Thymus (tissue), 11 donors: Measurements from ENCODE around the gene HSDL2. TPM values are rescaled to one million over a fixed set of nuclear protein-coding genes. Genes with fewer than 3 reads are reported as not detected.
"Not testable (repeated sequence)": the region's sequence is repeated elsewhere in the genome, so short reads cannot be mapped to it uniquely, and the experiment has no call there.

Experiments
- DNase-seq, 9 donors: peaks; one replicate each; pipeline ENCODE4 v3.0.0-alpha.2; 2013; ENCODE audit warnings: low spot score in 9 of 9, low read depth in 6 of 9, missing footprints in 1 of 9
- H3K27ac ChIP-seq, 2 donors: one replicate each; pipeline ENCODE4 v1.5.1; 2013; ENCODE audit warnings: control low read depth in 1 of 2, low read depth in 1 of 2, low read length in 1 of 2, mild to moderate bottlenecking in 1 of 2, moderate library complexity in 1 of 2
- H3K27me3 ChIP-seq, 2 donors: one replicate each; pipeline ENCODE4 v1.5.1; 2013; ENCODE audit warnings: low read length in 1 of 2; ENCODE audit not compliant: control insufficient read depth in 2 of 2, insufficient read depth in 1 of 2
- H3K36me3 ChIP-seq, 2 donors: one replicate each; pipeline ENCODE4 v1.5.1; 2013; ENCODE audit warnings: low read length in 1 of 2, mild to moderate bottlenecking in 1 of 2, moderate library complexity in 1 of 2; ENCODE audit not compliant: control insufficient read depth in 2 of 2, insufficient read depth in 2 of 2
- H3K4me1 ChIP-seq, 2 donors: one replicate each; pipeline ENCODE4 v1.5.1; 2013; ENCODE audit warnings: low read length in 2 of 2; ENCODE audit not compliant: control insufficient read depth in 2 of 2, insufficient read depth in 2 of 2
- H3K4me3 ChIP-seq, 2 donors: one replicate each; pipeline ENCODE4 v1.5.1; 2013; ENCODE audit warnings: low read length in 2 of 2, control low read depth in 1 of 2, mild to moderate bottlenecking in 1 of 2
- H3K9me3 ChIP-seq, 2 donors: one replicate each; pipeline ENCODE4 v1.5.1; 2013; ENCODE audit warnings: low read length in 1 of 2, mild to moderate bottlenecking in 1 of 2; ENCODE audit not compliant: control insufficient read depth in 2 of 2, insufficient read depth in 1 of 2
- WGBS: extraction: QIAGEN DNeasy Blood & Tissue Kit; methylation state at CpG from one replicate; pipeline ENCODE4 v1.1.7; 2013; 5-methylcytosine and 5-hydroxymethylcytosine counted together
- polyA plus RNA-seq: library from polyadenylated mRNA; stranded (reverse); fragments of 200-250 nt; gene quantifications from one replicate; pipeline ENCODE4 v1.2.3, GENCODE V29; 2013
- total RNA-seq: library from RNA; stranded (reverse); fragments of 120-200 nt; gene quantifications from one replicate; pipeline ENCODE4 v1.2.4, GENCODE V29; 2013
- donor health status: healthy.

HSDL2 gene
- total and polyA plus RNA-seq, 2 donors = 27.6 to 28.6 TPM

DNA sequence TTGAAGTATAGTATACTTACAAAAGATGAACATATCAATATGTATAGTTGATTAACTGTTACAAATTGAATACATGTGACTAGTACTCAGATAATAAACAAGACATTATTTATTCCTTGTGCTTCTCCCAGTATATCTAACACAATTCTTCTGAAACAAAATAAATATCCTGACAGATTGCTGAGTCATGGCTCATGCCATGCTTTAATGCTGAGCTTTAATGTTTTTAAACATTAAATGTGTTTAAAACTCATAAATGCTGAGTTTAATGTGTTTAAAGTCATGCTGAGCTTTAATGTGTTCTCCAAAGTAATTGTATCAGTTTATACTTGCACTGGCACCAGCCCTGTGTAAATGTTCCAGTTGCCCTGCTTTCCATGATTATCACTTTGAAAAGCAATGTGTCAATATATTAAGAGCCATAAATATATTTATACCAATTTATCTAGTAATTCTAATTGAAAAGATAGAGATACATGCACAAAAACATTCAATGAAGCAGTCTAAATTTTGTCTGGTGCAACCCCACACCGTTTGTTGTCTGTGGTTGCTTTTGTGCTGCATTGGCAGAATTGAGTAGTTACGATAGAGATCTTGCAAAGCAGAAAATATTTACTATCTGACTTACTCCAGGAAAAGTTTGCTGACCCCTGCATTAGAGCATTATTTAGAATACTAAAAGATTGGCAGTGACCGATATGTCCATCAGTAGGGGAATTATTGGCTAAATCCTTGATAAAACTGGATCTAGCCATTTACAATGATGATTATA is 122.5 kb downstream of the HSDL2 start:
- DNase-seq = no peak
- peaks cover 0 to under 1% of the 10 kb centered on the region in 2 donors for H3K4me1 ChIP-seq
- no peaks in the 10 kb centered on the region for H3K36me3 ChIP-seq
- H3K4me3 ChIP-seq = no peak overlapping the region
- H3K9me3 ChIP-seq = no peaks in the 10 kb centered on the region
- WGBS = 97% methylated on average over 3 of the region's 3 CpGs
- H3K27ac ChIP-seq = no peak overlapping the region
- H3K27me3 ChIP-seq = no peaks in the 10 kb centered on the region

DNA sequence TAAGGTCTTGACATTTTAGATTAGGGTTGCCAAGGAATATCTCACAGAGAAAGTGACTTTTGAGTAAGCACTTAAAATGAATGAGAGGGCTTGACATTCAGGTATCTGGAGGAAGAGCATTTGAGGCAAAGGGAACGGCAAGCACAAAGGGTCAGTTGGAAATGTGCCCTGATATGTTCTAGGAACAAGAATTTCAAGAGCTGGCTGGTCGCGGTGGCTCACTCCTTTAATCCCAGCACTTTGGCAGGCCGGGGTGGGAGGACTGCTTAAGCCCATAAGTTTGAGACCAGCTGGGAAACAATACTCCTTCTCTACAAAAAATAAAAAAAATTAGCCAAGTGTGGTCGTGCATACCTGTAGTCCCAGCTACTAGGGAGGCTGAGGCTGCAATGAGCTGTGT is 123.3 kb downstream of the HSDL2 start:
- 97% methylated on average over 5 of the region's 5 CpGs for WGBS
- H3K27me3 ChIP-seq = no peaks in the 10 kb centered on the region

DNA sequence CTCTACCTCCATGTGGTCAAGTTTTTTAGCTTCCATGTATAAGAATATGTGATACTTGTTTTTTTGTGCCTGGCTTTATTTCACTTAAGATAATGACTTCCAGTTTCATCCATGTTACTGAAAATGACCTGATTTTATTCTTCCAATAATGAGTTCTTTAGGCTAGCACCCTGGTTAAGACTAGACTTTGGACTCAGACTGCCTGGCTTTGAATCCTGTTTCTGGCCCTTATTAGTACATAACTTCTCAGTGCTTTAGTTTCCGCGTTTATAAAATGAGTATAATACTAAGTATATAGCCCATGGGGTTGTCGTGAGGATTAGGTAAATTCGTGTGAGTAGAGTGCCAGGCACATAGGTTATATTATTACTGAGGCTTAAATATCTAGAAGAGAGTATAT is 125.2 kb downstream of the HSDL2 start:
- no peaks in the 10 kb centered on the region for H3K9me3 ChIP-seq
- H3K27ac ChIP-seq = no peak overlapping the region
- H3K4me3 ChIP-seq = no peak overlapping the region
- H3K27me3 ChIP-seq = no peaks in the 10 kb centered on the region
- DNase-seq = no peak
- no peaks in the 10 kb centered on the region for H3K36me3 ChIP-seq
- WGBS = 96% methylated on average over 4 of the region's 4 CpGs
- peaks cover 0 to 5% of the 10 kb centered on the region in 2 donors for H3K4me1 ChIP-seq

More for the DNA sequence above, 123.3 kb downstream of the HSDL2 start:
- H3K4me1 ChIP-seq = no peaks in the 10 kb centered on the region
- H3K27ac ChIP-seq = no peak overlapping the region
- DNase-seq = no peak
- H3K36me3 ChIP-seq = no peaks in the 10 kb centered on the region
- H3K4me3 ChIP-seq = no peak overlapping the region
- H3K9me3 ChIP-seq = no peaks in the 10 kb centered on the region

DNA sequence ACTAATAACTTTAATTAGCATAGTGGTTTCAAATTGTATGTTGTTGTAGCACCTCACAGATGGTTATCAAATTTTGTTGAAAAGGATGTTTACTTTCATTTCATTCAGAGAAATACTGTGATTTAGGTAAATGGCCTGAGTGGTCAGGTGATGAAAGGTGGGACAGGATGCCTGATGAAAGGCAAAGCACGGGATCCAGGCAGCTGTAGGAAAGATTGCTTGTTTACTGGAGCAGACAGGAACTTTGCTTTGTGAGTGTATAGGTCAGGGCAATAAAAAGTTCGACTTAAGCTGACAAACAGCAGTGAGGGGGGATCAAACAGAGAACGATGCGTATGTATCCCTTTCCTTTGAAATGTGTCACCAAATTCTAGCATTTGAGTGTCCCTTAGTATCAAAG is 125.7 kb downstream of the HSDL2 start:
- no peak for DNase-seq
- H3K36me3 ChIP-seq = no peaks in the 10 kb centered on the region
- no peaks in the 10 kb centered on the region for H3K9me3 ChIP-seq
- H3K27ac ChIP-seq = no peak overlapping the region
- H3K27me3 ChIP-seq = no peaks in the 10 kb centered on the region
- H3K4me1 ChIP-seq = peaks cover 0 to 5% of the 10 kb centered on the region in 2 donors
- H3K4me3 ChIP-seq = no peak overlapping the region
- whole genome bisulfite sequencing = 95% methylated on average over 4 of the region's 4 CpGs

DNA sequence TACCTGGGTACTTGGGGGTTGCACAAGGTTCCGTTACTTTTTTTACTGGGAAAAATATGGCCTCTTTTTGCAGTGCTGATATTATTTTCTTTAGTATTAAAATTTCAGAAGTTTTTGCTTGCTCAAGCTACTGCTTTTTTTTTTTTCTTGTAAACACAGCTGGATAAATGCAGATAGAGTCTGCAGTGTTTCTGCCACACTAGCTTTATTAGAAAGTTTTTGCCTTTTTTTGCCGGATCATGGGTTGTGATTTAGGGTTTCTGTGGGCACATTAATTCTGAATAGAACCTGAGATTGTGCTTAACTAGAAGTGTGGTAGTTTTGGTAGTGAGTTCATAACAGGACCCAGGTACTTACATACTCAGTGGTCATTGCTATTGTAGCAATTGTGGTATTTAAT is 126.7 kb downstream of the HSDL2 start:
- Histone ChIP-seq H3K9me3 (no peaks in the 10 kb centered on the region), H3K27ac (no peak overlapping the region), H3K4me3 (no peak overlapping the region), H3K27me3 (no peaks in the 10 kb centered on the region), H3K4me1 (peaks cover 0 to 5% of the 10 kb centered on the region in 2 donors), H3K36me3 (no peaks in the 10 kb centered on the region)
- DNase-seq = no peak
- 99% methylated on average over 2 of the region's 2 CpGs for WGBS

DNA sequence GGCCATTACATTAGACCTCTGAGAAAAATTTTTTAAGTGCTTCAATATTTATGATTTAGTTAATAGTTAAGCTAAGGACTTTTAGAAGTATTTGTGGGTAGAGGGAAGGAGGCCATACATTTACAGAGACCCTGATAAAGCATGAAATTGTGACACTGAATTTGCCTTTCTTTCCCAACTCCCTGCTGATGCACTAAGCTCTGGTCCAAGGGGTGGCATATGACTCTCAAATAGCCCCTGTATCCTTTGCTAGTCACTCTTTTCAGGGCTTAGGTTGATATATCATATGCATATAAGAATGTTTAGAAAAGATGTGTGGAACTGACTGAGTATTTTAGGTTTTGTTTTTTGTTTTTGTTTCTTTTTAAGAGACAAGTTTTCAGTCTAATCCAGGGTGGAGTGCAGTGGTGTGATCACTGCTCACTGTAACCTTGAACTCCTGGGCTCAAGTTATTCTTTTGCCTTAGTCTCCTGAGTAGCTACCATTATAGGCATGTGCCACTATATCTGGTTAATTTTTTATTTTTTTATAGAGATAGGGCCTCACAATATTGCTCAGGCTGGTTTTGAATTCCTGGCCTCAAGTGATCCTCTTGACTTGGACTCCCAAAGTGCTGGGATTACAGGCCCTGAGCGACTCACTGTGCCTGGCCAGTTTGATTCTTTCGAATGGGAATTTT is 127.2 kb downstream of the HSDL2 start:
- 97% methylated on average over 2 of the region's 2 CpGs for WGBS
- DNase-seq = no peak
- Histone ChIP-seq H3K27ac (no peak overlapping the region), H3K27me3 (no peaks in the 10 kb centered on the region), H3K4me3 (no peak overlapping the region), H3K9me3 (no peaks in the 10 kb centered on the region), H3K36me3 (no peaks in the 10 kb centered on the region), H3K4me1 (peaks cover 0 to 5% of the 10 kb centered on the region in 2 donors)

DNA sequence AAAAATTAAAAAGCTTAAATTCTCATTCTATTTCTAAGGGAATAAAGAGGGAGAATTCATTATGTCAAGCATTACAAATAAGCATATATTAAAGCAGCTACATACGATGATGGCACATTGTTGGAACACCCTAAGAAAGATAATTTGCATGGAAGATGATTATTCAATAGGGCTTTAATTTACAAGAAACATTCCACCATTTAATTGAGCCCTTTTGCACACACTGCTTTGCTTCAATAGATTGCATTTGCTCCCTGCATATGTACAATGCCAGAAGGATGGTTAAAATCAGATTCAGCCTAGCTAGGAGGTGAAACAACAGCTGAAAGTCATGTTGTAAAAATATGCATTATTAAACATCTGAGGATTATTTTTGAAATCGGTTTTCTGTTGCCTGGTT is 128.5 kb downstream of the HSDL2 start:
- 97% methylated on average over 2 of the region's 2 CpGs for WGBS
- H3K4me1 ChIP-seq = peaks cover 0 to 5% of the 10 kb centered on the region in 2 donors
- no peaks in the 10 kb centered on the region for H3K36me3 ChIP-seq
- DNase-seq = no peak
- H3K27me3 ChIP-seq = no peaks in the 10 kb centered on the region
- H3K4me3 ChIP-seq = no peak overlapping the region
- H3K27ac ChIP-seq = no peak overlapping the region
- H3K9me3 ChIP-seq = no peaks in the 10 kb centered on the region

DNA sequence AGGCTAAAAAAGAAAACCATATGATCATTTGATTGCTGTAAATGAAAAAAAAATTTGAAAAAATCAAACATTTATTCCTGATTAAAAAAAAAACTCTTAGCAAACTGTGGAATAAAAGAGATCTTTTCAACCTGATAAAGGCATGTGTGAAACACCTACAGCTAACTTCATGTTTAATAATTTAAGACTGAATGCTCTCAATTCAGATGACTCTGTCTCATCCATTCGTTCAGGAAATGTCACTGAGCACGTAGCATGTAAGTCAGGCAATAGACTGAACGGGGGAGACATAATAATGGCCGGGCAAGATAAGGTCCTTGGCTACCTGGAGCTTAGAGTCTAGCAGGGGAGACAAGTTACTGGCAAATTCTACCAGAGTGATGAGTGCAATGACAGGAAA is 132.5 kb downstream of the HSDL2 start:
- H3K9me3 ChIP-seq, H3K4me1 ChIP-seq, DNase-seq, H3K4me3 ChIP-seq, H3K27ac ChIP-seq, H3K27me3 ChIP-seq, H3K36me3 ChIP-seq: not testable (repeated sequence)
- WGBS = 98% methylated on average over 3 of the region's 4 CpGs

DNA sequence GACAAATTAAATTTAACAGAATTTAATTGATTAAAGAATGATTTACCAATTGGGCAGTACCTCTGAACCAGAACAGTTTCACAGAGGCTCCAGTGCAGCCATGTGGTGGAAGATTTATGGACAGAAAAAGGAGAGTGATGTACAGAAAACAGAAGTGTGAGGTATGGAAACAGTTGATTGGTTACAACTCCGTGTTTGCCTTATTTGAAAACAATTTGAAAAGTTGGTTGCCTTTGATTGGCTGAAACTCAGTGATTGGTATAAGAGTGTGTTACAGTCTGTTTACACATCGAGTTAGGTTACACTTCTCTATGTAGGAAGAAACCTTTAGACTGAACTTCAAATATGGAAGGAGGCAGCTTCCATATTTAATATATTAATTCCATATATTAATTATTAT is 136.9 kb downstream of the HSDL2 start:
- no peak overlapping the region for H3K4me3 ChIP-seq
- WGBS = 93% methylated on average over 2 of the region's 2 CpGs

More for the DNA sequence above, 136.9 kb downstream of the HSDL2 start:
- H3K36me3 ChIP-seq = no peaks in the 10 kb centered on the region
- no peaks in the 10 kb centered on the region for H3K27me3 ChIP-seq
- H3K9me3 ChIP-seq = no peaks in the 10 kb centered on the region
- H3K27ac ChIP-seq = no peak overlapping the region
- no peak for DNase-seq
- no peaks in the 10 kb centered on the region for H3K4me1 ChIP-seq
